NCI-H1105 treated with DMSO at 0.1 percent for 48 hours (cell line): ENCODE data around the gene TMEM165.

Experiments
- DNase-seq: peaks from one replicate; lab custom pipeline; 2025; lab: John Stamatoyannopoulos, UW

The TMEM165 gene

GRCh38 chr4:55458164-55458563 lies 62.4 kb downstream of the TMEM165 start:
- DNase-seq = no peak

GRCh38 chr4:55458611-55459010 lies 62.9 kb downstream of the TMEM165 start:
- DNase-seq = no peak

GRCh38 chr4:55466001-55466400 lies 70.2 kb downstream of the TMEM165 start:
- no peak for DNase-seq

GRCh38 chr4:55468724-55469123 lies 73.0 kb downstream of the TMEM165 start:
- no peak for DNase-seq

- DNase-seq = no peak
Measured at GRCh38 chr4:55469979-55470378, 74.2 kb downstream of the TMEM165 start.
